ENCODE measurements around the gene SIKE1.

The SIKE1 gene

DNA sequence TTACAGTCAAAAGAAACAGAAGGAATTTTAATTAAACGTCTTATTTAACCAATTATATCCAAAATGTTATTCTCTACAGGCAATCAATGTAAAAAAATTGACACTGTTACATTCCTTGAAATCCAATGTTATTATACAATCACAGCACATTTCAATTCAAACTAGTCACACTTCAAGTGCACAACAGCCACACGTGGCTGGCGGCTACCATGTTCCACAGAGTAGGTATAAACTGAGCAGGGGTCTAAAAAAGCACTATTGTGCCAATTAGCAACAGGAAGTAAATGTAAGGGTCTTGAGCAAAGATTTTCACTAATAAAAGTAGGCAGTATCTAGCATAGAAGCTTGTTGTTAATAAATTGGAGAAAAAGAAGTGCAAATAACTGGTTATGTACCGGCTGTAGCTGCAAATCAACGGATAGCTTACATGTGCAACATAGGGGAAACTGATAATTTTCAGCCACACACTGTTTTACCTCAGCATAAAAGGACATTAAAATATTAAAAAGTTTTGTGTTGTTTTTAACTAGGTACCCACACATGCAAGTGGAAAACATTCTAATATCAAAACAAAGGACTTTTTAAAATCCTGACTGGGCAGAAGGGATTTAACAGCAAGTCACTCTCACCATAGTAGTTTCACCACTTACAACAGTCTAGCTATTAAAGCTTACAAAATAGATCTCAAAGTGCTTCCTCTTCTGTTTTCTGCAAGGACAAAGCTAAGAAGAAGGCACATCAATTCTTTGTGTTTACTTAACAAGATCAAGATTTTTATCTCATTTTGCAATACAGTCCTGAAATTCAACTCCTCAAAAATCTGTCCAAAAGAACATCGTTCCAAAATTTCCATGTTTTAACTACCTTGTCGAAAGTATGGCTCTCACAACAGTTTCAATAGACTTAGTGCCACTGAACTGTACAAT lies 25.2 kb downstream of the SIKE1 start:
- DNase-seq = no peak

DNA sequence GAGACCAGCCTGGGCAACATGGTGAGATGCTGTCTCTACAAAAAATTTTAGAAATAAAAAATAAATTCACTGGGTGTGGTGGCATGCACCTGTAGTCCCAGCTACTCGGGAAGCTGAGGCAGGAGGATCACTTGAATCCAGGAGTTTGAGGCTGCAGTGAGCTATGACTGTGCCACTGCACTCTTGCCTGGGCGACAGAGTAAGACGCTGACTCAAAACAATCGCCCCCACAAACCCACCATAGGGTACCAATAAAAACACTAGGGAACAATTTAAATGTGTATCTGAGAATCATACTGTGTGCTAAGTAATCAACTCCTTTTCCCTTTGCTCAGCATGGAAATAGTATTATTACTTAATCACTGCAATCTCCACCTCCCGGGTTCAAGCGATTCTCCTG lies 26.8 kb downstream of the SIKE1 start:
- peak; percentile 50 for DNase-seq

- DNase-seq = no peak
Measured at GRCh38 chr1:114753143-114753542, 27.3 kb downstream of the SIKE1 start.

- DNase-seq = no peak
Measured at GRCh38 chr1:114750780-114751179, 29.7 kb downstream of the SIKE1 start.

DNA sequence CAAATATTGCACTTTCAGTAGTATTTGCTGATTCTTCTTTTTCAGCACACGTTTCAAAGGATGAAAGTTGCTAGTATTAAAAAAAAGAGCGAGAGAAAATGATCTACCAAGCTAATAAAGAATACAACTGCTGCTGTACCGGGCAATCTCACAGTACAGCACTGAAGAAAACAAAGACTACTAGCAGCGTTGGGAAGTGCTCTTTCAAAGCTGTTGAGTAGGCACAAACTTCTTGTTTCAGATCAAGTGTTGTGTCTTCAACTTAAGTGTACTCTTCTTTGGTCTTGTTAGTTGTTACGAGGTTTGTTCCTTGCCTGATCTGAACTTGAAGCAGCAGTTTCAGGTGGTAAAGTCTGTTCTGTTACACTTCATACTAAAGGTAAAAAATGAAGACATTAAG lies 30.6 kb downstream of the SIKE1 start:
- no peak for DNase-seq

- peak; percentile 20 for DNase-seq
Measured at GRCh38 chr1:114746450-114747121, 33.9 kb downstream of the SIKE1 start.

DNA sequence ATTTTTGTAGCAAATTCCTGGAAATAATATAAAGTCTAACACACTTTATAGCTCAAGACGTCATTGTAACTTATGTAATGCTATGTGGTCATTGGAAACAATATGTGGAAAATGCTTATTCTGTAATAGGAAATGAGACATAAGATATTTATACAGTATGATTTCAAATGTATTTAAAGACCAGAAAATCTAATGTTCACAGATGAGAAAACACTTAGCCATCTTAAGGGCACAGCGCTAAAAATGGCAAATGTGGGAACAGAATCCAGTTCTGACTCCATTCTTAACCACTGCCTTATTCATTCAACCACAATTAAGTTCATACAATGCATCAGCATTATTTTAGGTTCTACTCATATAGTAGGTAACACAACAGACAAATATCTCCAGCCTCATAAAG lies 35.2 kb downstream of the SIKE1 start:
- no peak for DNase-seq

DNA sequence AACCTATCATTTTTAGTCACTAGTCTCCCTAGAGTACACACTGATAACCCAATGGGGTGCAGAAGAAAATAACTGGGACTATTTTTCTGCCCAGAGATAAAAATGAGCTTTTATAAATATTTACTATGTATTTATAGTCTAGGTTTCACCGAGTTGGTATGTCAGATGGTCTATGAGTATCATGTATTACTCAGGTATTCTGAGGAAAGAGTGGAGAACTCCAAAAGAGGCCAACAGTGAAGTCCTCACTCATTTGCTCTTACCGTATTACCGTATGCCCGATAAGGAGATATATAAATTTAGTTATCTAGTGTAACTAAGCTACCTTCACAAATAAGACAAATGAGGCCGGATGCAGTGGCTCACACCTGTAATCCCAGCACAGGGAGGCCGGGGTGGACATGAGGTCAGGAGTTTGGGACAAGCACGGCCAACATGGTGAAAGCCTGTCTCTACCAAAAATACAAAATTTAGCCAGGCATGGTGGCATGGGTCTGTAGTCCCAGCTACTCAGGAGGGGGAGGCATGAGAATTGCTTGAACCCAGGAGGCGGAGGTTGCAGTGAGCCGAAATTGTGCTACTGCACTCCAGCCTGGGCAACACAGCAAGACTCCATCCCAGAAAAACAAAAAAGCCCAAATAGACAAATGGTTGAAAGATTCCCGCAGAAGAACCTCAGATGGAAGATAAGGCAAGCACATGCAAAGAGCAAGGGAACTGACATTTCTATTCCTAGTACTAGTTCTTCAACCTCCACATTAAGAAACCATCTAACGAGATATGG lies 38.3 kb downstream of the SIKE1 start:
- DNase-seq = no peak

- no peak for DNase-seq
Measured at GRCh38 chr1:114740331-114740730, 40.2 kb downstream of the SIKE1 start.

DNA sequence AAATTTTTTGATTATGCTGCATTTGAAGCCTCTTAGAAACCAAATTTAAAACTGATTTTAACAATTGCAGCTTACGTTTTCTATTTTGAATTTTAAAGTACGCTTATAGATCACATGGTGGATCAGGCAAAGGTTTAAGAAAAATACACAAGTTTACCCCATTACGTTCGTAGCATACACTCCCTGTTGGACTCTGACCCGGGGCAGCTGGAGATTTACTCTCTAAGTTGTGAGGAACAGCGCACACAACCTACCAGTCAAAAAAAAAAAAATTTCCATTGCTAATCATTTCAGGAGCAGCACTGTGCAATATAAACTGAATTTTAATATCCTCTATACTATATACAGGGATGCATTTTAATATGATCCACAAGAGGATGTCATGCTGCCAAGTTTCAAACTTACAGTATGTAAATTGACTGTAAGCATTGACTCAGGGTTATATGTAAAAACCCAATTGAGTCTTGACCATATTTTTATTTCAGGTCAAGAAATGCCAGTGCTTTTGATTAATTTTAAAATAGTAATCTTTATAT lies 43.1 kb downstream of the SIKE1 start:
- no peak for DNase-seq

- no peak for DNase-seq
Measured at GRCh38 chr1:114735479-114735878, 45.0 kb downstream of the SIKE1 start.

- no peak for DNase-seq
Measured at GRCh38 chr1:114729782-114730181, 50.7 kb downstream of the SIKE1 start.

- no peak for DNase-seq
Measured at GRCh38 chr1:114728553-114728952, 51.9 kb downstream of the SIKE1 start.

GRCh38 chr1:114725230-114725629 lies 55.3 kb downstream of the SIKE1 start:
- no peak for DNase-seq

DNA sequence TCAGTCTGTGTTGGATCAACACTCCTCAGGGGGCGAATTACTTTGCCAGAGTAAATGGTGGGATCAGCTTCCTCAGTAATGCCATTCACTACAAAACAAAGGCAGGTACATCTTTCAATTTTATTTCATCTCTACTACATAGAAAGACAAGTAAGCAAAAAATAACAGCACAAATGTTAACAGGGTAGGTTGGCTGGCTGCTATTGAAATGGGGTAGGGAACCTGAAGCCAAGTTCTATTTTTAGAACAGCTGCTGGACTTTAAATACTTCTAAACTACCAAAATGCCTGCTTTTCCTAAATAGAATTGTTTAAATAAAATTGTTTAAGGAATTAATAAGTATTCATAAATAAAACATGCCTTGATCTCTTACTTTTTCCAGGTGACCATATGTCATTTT lies 56.6 kb downstream of the SIKE1 start:
- DNase-seq = no peak

- DNase-seq = no peak
Measured at GRCh38 chr1:114723457-114723856, 57.0 kb downstream of the SIKE1 start.

DNA sequence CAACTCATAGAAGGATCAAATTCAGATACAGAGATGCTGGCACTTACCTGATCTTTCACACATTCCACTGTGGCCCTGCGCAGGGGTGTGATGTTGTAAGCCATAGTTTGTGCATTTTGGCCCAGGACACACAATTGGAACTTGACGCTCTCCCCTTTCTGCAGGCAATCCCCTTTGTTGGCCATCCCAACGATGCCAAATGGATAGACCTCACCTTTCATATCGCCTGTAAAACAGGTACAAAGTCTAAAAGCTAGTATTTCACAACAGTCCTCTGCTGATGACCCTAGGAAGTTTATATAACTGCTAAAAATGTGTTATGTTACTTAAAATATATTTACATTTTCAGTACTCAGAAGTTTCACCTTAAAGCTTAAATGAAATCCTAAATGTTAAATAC lies 60.0 kb downstream of the SIKE1 start:
- no peak for DNase-seq
